Vagina (tissue), 2 donors: ENCODE data around the gene GABBR1.
A peak's percentile ranks its signal among the peaks of the same experiment; 100 is the strongest.

Experiments
- POLR2A ChIP-seq, 2 donors: fragments of 450-650 bp; IDR thresholded peaks; one replicate each; pipeline ENCODE4 v1.6.1; 2017; ENCODE audit warnings: antibody characterized with exemption in 2 of 2, mild to moderate bottlenecking in 2 of 2, moderate library complexity in 2 of 2
- TF ChIP-seq, protein P1 (sequence below), 3 experiments: fragments of 450-650 bp in 2 of 3; fragments of 200-600 bp in 1 of 3; sonication (generic) in 1 of 3; IDR thresholded peaks; one replicate each; pipeline ENCODE4 v1.5.1; 2017 to 2019; ENCODE audit warnings: antibody characterized with exemption in 3 of 3, mild to moderate bottlenecking in 2 of 3, moderate library complexity in 2 of 3

- TF ChIP-seq, protein P1, sequence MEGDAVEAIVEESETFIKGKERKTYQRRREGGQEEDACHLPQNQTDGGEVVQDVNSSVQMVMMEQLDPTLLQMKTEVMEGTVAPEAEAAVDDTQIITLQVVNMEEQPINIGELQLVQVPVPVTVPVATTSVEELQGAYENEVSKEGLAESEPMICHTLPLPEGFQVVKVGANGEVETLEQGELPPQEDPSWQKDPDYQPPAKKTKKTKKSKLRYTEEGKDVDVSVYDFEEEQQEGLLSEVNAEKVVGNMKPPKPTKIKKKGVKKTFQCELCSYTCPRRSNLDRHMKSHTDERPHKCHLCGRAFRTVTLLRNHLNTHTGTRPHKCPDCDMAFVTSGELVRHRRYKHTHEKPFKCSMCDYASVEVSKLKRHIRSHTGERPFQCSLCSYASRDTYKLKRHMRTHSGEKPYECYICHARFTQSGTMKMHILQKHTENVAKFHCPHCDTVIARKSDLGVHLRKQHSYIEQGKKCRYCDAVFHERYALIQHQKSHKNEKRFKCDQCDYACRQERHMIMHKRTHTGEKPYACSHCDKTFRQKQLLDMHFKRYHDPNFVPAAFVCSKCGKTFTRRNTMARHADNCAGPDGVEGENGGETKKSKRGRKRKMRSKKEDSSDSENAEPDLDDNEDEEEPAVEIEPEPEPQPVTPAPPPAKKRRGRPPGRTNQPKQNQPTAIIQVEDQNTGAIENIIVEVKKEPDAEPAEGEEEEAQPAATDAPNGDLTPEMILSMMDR (IDR thresholded peaks at IDR 0.05): no peak
- peak in 1 of 2 donors; percentile 69 for TF ChIP-seq POLR2A (IDR thresholded peaks at IDR 0.05)
Measured at GRCh38 chr6:29632789-29633533, at the start of gene GABBR1.
